ENCODE data around the gene TPPP3.

The TPPP3 gene

GRCh38 chr16:67404740-67405226, 11.5 kb upstream of the TPPP3 start:
- DNase-seq (ENCODE audit: low spot score) = no peak

GRCh38 chr16:67403976-67404555, 10.8 kb upstream of the TPPP3 start:
- DNase-seq (ENCODE audit: low spot score) = no peak

- DNase-seq (ENCODE audit: low spot score) = no peak
These were observed 7.6 kb upstream of the TPPP3 start for GRCh38 chr16:67400901-67401300.

GRCh38 chr16:67399749-67400704, 6.7 kb upstream of the TPPP3 start:
- no peak for DNase-seq (ENCODE audit: low spot score)

GRCh38 chr16:67399218-67399733, 6.0 kb upstream of the TPPP3 start:
- DNase-seq (ENCODE audit: low spot score) = no peak

GRCh38 chr16:67398546-67399217, 5.4 kb upstream of the TPPP3 start:
- DNase-seq (ENCODE audit: low spot score) = no peak

GRCh38 chr16:67397812-67398545, 4.7 kb upstream of the TPPP3 start:
- DNase-seq (ENCODE audit: low spot score) = no peak

- no peak for DNase-seq (ENCODE audit: low spot score)
These were observed 3.9 kb upstream of the TPPP3 start for GRCh38 chr16:67397036-67397801.

GRCh38 chr16:67396159-67397035, 3.1 kb upstream of the TPPP3 start:
- no peak for DNase-seq (ENCODE audit: low spot score)

GRCh38 chr16:67395458-67396158, 2.3 kb upstream of the TPPP3 start:
- DNase-seq (ENCODE audit: low spot score) = no peak

- DNase-seq (ENCODE audit: low spot score) = no peak
These were observed 1.8 kb upstream of the TPPP3 start for GRCh38 chr16:67395105-67395457.

- no peak for DNase-seq (ENCODE audit: low spot score)
These were observed 1.1 kb upstream of the TPPP3 start for GRCh38 chr16:67394155-67395104.

GRCh38 chr16:67393788-67394154, 473 bp upstream of the TPPP3 start:
- no peak for DNase-seq (ENCODE audit: low spot score)

- DNase-seq (ENCODE audit: low spot score) = no peak
These were observed 818 bp downstream of the TPPP3 start for GRCh38 chr16:67392301-67393059.

GRCh38 chr16:67391424-67392300, 1.6 kb downstream of the TPPP3 start:
- DNase-seq (ENCODE audit: low spot score) = peak; percentile 98

GRCh38 chr16:67390816-67391423, 2.4 kb downstream of the TPPP3 start:
- DNase-seq (ENCODE audit: low spot score) = no peak

Measured in pons (tissue), 1 donor.